Stimulated activated CD4-positive, alpha-beta T cell treated with anti-CD3 and anti-CD28 coated beads, Interleukin-1b, Interleukin-23, amount 100 ng/mL, for 48 hours (primary cell): ENCODE results near the gene CXCR5.
"Not testable (repeated sequence)": the region's sequence is repeated elsewhere in the genome, so short reads cannot be mapped to it uniquely, and the experiment has no call there.

Experiments
- DNase-seq: peaks from one replicate; pipeline ENCODE4 v3.0.0-alpha.2; 2020

Gene CXCR5, protein sequence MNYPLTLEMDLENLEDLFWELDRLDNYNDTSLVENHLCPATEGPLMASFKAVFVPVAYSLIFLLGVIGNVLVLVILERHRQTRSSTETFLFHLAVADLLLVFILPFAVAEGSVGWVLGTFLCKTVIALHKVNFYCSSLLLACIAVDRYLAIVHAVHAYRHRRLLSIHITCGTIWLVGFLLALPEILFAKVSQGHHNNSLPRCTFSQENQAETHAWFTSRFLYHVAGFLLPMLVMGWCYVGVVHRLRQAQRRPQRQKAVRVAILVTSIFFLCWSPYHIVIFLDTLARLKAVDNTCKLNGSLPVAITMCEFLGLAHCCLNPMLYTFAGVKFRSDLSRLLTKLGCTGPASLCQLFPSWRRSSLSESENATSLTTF

GRCh38 chr11:118883368-118884071 is at the start of gene CXCR5:
TSS of gene CXCR5 (plus strand) at chr11:118883892. CDS start at chr11:118883942, 50 bp downstream.
- peak; percentile 82 for DNase-seq

DNA sequence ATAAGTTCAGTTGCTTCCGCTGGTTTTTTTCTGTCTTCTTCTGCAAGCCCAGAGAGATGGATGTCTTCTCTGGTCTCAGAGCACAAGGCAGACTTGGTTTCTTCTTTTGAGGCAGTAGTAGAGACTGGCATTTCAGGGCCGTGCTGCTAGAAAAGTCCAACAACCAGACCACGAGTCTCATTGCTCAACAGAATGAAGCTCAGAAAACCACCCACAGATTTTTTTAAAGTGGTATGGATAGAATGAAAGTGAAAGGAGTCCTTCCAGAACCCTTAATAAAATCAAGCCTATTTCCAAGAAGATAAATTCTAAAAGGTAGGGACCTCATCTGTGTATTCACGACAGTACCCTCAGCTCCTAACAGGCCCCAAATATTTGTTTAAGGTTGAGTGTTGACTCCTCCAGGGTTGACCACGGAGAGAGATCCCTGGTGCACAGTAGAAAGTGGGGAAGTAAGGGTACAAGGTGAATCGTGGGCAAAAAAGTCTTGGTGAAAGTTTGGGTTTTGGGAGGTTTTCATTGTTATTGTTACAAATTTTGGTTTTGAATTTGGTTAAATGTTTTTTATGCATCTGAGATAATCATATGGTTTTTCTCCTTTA is 49.2 kb upstream of the CXCR5 start:
- DNase-seq: no peak

GRCh38 chr11:118837868-118838267 is 45.8 kb upstream of the CXCR5 start:
- DNase-seq: no peak

DNA sequence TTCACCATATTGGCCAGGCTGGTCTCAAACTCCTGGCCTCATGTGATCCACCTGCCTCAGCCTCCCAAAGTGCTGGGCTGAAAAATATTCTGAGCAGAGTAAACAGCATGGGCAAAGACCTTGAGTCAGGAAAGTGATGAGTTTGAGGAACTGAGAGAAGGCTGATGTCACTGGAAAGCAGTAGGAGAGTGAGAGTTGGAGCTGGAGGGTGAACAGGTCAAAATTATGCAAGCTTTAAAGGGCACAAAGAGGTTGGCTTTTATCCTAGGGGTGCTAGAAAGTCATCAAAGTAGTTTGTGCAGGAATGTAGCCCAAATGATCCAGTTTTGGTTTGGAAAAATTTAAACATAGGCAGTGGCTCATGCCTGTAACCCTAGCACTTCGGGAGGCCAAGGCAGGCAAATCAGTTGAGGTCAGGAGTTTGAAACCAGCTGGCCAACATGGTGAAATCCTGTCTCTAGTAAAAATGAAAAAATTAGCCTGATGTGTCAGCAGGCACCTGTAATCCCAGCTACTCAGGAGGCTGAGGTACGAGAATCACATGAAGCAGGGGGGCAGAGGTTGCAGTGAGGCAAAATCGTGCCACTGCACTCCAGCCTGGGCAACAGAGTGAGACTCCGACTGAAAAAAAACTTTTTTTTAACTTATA is 44.7 kb upstream of the CXCR5 start:
- no peak for DNase-seq

DNA sequence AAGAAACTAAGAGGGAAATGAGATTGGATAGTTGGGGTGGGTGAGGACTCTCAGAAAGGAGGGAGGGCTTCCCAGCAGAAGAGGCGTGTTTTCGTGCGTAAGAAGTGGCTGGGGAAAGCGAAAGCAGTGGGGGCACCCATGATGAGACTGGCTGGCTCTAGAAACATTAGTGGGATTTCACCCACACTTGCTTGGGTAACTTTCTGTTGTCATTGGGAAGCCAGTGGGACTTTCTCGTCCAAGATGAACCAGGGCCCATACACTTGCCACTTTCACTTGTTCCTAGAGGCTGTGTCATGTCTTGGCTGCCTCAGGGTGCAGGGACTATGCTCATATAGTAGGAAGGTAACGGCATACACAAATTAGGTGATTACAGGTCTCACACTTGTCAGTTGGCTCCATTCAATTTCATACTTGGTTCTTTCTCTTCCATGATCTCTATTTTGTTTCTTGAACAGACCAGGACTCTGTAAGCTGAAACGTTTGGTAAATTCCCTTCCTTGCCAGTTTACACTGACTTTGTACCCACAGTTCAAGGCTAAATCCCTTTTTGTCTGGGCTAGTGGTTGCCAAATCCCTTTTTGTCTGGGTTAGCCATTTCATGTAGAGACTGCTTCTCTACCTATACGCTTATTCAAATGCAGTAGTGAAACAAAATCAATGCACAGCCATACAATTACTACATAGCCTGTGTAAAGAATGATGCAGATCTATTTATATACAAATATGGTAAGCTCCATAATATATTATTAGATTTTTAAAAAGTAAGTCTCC is 42.0 kb upstream of the CXCR5 start:
- DNase-seq: peak; percentile 56

DNA sequence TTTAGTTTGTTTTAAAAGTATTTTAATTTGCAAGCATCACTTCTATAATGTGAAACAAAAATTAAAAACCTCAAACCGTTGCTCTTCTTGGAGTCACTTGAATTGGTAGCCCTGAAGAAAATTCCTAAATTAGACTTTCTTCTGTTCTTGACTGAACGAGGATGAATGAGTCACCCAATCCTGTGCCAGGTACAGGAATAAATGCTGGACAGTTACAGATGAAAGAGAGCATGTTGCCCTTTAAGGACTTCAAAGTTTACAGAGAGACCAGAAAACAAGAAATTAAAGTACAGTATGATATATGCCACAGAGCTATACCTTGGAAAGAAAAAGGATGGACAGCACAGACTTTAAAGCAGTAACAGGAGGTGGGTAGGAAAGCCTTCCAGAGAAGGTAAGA is 41.3 kb upstream of the CXCR5 start:
- no peak for DNase-seq

- not testable (repeated sequence) for DNase-seq
These were observed 40.8 kb upstream of the CXCR5 start for GRCh38 chr11:118842843-118843242.

- DNase-seq: no peak
These were observed 40.1 kb upstream of the CXCR5 start for GRCh38 chr11:118843565-118843964.

DNA sequence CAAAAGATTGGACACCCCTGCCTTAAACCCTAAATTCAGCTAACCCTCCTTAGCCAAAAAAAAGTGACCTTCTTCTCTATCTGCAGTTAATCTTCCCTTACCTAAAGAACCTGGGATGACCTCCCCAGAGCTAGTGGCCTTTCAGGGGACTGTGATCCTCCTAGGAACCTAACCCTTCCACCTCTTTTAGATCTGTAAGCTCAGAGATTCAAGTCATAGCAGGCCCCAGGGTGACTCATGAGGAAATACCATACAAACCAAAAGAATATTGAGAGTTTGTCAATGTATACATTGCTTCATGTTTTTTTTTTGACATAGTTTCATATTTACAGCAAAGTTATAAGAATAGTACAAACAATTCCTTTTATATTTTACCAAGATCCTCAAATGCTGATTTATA is 38.3 kb upstream of the CXCR5 start:
- DNase-seq: peak; percentile 33

DNA sequence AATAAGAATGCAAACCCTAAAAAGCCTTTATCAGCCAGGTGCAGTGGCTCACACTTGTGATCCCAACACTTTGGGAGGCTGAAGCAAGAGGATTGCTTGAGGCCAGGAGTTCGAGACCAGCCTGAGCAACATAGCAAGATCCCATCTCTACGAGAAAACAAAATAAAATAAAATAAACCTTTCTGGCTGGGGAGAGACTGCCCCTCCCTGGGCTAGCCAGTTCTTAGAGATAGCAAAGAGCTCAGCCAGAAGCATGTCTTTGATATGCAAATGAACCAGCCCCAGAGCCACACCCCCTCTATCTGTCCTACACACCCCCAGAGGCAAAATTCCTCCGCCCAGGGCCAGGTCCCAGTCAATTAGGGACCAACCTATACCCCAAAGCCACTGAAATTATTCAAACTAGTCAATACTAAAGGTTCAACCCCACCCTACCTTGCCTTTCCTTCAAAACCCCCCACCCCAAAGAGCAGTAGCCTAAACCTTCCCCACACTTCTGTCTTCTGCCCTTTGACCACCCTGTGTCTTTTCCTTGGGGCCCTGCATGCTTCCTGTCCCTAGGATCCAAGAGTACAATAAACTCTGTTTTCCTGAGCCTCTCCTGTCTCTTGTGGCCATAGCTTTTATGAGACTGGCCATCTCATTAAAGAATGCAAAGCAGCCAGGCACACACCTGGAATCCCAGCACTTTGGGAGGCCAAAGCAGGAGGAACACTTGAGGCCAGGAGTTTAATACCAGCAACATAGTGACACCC is 37.3 kb upstream of the CXCR5 start:
- no peak for DNase-seq

DNA sequence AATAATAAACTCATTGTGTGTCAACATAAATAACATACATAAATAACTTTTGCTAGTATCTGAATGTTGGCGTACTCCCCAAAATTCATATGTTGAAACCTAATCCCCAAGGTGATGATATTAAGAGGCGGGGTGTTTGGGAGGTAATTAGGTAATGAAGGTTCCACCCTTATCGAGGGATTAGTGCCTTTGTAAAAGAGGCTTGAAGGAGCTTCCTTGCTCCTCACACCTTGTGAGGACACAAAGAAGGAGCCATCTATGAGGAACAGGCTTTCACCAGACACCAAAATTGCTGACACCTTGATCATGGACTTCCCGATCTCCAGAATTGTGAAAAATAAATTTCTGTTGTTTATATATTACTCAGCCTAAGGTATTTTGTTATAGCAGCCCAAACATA is 33.9 kb upstream of the CXCR5 start:
- no peak for DNase-seq

- DNase-seq: no peak
These were observed 31.7 kb upstream of the CXCR5 start for GRCh38 chr11:118851970-118852369.

DNA sequence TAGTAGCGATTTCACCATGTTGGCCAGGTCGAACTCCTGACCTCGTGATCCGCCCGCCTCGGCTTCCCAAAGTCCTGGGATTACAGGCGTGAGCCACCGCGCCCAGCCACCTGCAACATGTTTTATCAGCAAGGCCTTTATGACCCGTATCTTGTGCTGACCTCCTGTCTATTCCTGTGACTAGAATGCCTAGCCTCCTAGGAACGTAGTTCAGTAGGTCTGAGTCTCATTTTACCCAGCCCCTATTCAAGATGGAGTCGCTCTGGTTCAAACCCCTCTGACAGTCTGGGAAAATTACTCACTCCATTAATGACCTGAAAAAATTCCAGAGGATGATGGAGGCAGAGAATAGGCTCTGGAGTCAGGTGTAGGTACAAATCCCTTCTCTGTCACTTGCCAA is 30.0 kb upstream of the CXCR5 start:
- DNase-seq: no peak

- DNase-seq: no peak
These were observed 27.4 kb upstream of the CXCR5 start for GRCh38 chr11:118856314-118856713.

- no peak for DNase-seq
These were observed 26.3 kb upstream of the CXCR5 start for GRCh38 chr11:118857385-118857784.

GRCh38 chr11:118859973-118860372 is 23.7 kb upstream of the CXCR5 start:
- no peak for DNase-seq

DNA sequence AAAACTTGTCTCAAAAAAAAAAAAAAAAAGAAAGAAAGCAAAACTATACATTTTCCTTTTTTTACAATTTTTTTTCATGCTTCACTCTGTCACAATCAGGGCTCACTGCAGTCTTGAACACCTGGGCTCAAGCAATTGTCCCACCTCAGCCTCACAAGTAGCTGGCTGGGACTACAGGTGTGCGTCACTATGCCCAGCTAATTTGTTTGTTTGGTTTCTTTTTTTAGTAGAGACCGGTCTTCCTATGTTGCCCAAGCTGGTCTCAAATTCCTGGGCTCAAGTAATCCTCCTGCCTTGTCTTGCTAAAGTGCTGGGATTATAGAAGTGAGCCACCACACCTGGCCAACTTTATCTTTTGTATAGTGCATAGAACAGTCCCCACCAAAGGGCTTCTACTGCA is 15.0 kb upstream of the CXCR5 start:
- DNase-seq: no peak

DNA sequence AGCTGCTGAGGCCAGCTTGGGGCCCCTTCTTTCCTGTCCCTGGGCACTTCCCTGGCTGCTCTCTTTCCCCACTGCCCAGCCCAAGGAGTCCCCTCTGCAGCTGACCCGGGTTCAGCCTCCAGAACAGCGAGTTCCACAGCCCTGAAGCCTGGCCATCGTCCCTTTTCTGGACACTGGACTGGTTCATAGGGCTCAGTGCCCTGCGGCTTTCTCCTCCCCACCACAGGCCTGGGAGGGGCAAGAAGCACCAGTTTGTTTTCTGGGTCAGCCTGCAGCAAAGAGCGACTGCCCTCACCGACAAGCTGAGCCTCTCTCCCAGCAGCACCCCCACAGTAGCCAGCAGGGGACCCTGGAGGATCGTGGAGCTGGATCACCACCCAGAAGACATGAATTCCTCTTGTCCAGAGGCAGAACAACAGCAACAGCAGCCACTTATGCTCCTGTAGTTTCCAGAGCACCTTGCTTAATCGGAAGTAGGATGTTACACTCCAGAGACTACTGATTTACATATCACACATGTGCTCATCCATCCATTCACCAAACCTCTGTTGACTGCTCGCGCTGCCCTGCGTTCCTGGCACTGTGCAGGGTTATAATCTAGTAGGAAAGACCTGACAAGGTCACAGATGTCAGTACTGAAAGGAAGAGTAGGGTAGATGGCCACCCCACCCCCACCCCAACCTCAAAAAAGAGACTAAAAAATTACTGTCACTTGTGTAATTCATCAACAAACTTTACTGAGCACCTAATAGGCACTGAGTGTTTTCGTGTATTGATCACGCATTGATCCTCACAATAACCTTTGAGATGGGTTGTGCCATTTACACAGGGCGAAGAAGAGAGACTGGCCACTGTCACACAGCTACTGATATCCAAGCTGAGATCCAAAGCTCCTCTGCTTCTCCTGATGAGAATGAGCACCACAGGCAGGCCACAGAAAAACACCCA is 13.0 kb upstream of the CXCR5 start:
- DNase-seq: peak; percentile 55

DNA sequence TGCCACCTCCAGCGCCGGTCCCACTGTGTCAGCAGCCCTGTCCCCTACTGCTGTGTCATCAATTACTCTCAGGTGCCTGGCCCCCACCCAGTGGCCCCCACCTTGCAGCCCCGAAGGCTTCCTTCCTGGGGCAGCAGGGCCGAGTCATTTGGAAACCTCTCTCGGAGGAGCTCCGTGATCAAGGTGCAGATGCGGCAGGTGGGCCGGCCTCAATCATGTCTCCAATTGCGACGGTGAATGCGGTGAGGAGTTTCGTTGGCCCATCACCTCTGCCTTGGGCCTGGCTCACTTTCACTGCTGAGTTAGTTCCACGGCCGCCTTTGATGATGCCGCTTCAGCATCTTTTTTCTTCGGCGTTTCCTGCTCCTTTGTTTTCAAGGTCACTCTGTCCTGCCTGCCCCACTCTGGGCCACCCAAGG is 11.3 kb upstream of the CXCR5 start:
- peak; percentile 77 for DNase-seq

- DNase-seq: no peak
These were observed 9.9 kb upstream of the CXCR5 start for GRCh38 chr11:118873804-118874203.

DNA sequence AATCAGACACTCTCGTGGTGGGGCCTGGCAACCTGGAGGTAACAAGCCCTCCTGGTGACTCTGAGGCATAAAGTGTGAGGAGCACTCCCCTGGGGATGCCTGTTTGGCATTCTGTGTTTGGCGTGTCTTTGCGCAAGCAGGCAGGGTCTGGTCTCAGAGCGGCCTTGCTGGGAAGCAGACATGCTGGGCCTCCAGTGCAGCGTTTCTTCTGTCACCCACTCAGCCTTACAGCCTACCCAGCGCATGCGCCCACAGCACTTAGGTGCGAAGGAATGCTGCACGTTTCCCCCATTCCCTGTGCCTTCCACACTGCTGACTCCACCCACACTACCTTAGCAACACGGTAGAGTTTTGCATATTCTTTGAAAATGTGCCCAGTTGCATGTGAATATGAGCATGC is 7.4 kb upstream of the CXCR5 start:
- DNase-seq: no peak
